Sigmoid colon (tissue), 7 donors: ENCODE data around the gene FLT1. TPM values are rescaled to one million over a fixed set of nuclear protein-coding genes. Genes with fewer than 3 reads are reported as not detected.

Experiments
- DNase-seq: peaks from one replicate; pipeline ENCODE4 v3.0.0-alpha.2; 2019
- H3K27ac ChIP-seq, 4 donors: fragments of 200-600 bp; sonication (generic); one replicate each; pipeline ENCODE4 v1.5.1; 2016 to 2019; ENCODE audit warnings: mild to moderate bottlenecking in 1 of 4
- H3K27me3 ChIP-seq, 3 donors: fragments of 200-600 bp; sonication (generic); one replicate each; pipeline ENCODE4 v1.5.1; 2019; ENCODE audit warnings: mild to moderate bottlenecking in 1 of 3
- H3K36me3 ChIP-seq, 4 donors: fragments of 200-600 bp; sonication (generic); one replicate each; pipeline ENCODE4 v1.5.1; 2016 to 2019
- H3K4me1 ChIP-seq, 4 donors: fragments of 200-600 bp; sonication (generic); one replicate each; pipeline ENCODE4 v1.5.1; 2017 to 2019
- H3K4me3 ChIP-seq, 4 donors: fragments of 200-600 bp; sonication (generic); one replicate each; pipeline ENCODE4 v1.5.1; 2017 to 2019; ENCODE audit warnings: mild to moderate bottlenecking in 2 of 4, moderate library complexity in 1 of 4
- H3K9me3 ChIP-seq, 4 donors: fragments of 200-600 bp in 3 of 4; sonication (generic) in 3 of 4; one replicate each; pipeline versions ENCODE4 v1.5.1 to v1.6.1; 2013 to 2019
- EP300 ChIP-seq, 4 donors: sonication (generic); formaldehyde crosslinking; IDR thresholded peaks; one replicate each; pipeline ENCODE4 v1.6.1; 2017; ENCODE audit warnings: antibody characterized with exemption in 4 of 4
- POLR2A ChIP-seq, 2 donors: fragments of 450-650 bp; IDR thresholded peaks; one replicate each; pipeline ENCODE4 v1.6.1; 2016; ENCODE audit warnings: antibody characterized with exemption in 2 of 2, mild to moderate bottlenecking in 2 of 2, moderate library complexity in 2 of 2
- POLR2AphosphoS5 ChIP-seq, 4 donors: sonication (generic); formaldehyde crosslinking; IDR thresholded peaks; one replicate each; pipeline ENCODE4 v1.6.1; 2017; ENCODE audit warnings: antibody characterized with exemption in 4 of 4
- WGBS, 2 donors: extraction: QIAGEN DNeasy Blood & Tissue Kit; methylation state at CpG; one replicate each; pipeline ENCODE4 v1.1.7; 2013; 5-methylcytosine and 5-hydroxymethylcytosine counted together
- intact Hi-C: fragments of 100-400 bp; cut with DNase I; formaldehyde crosslinking; loops from one replicate; pipeline ENCODE4 v1.15.1; 2023
- polyA plus RNA-seq, 3 donors: library from polyadenylated mRNA; stranded (reverse); fragments of 200-250 nt; gene quantifications; one replicate each; pipeline ENCODE4 v1.2.3, GENCODE V29; 2013
- total RNA-seq, 4 donors: library from RNA; depleted of rRNA; stranded (reverse); fragments of >200 nt; gene quantifications; one replicate each; pipeline ENCODE4 v1.1.0, GENCODE V29; 2016
- TF ChIP-seq, protein P1 (sequence below), 4 experiments: fragments of 450-650 bp in 3 of 4; fragments of 200-600 bp in 1 of 4; IDR thresholded peaks; one replicate each; pipeline ENCODE4 v1.5.1; 2016 to 2019; ENCODE audit warnings: antibody characterized with exemption in 4 of 4, mild to moderate bottlenecking in 3 of 4, moderate library complexity in 2 of 4
- donor health status: healthy with polysubstance abuse.
- donor health status: Bipolar disorder and iron deficiency.
- donor health status: healthy.

Gene FLT1
- total and polyA plus RNA-seq, 7 donors = under 0.01 to 18.3 (median 5.7) TPM

DNA sequence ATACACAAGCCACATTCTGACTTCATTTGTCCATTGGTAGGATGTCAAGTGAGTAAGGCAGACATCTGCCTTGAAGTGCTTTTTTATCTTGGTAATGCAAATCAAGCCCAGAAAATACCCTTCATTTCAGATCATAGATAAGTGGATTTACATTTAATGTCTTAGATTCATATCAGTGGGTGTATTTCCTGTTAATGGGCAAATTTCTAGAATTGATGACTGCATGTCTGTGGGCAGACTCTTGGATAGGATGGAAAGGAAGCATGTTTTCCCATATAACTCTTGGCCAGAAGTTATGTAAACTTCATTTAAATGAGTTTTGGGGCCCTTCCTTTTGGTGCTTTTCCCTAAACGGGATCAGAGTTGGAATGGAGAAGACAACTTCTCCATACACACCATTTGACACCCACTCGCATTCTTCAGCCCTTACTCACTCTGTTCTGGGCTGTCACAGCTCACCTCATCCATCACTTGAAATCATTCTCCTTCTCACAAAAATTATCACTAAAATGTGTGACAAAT is 154.6 kb downstream of the FLT1 start:
- DNase-seq = no peak
- TF ChIP-seq, protein P1, sequence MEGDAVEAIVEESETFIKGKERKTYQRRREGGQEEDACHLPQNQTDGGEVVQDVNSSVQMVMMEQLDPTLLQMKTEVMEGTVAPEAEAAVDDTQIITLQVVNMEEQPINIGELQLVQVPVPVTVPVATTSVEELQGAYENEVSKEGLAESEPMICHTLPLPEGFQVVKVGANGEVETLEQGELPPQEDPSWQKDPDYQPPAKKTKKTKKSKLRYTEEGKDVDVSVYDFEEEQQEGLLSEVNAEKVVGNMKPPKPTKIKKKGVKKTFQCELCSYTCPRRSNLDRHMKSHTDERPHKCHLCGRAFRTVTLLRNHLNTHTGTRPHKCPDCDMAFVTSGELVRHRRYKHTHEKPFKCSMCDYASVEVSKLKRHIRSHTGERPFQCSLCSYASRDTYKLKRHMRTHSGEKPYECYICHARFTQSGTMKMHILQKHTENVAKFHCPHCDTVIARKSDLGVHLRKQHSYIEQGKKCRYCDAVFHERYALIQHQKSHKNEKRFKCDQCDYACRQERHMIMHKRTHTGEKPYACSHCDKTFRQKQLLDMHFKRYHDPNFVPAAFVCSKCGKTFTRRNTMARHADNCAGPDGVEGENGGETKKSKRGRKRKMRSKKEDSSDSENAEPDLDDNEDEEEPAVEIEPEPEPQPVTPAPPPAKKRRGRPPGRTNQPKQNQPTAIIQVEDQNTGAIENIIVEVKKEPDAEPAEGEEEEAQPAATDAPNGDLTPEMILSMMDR (IDR thresholded peaks at IDR 0.05) = no peak
- no peak for TF ChIP-seq EP300 (IDR thresholded peaks at IDR 0.05)
- TF ChIP-seq POLR2A (IDR thresholded peaks at IDR 0.05) = no peak
- TF ChIP-seq POLR2AphosphoS5 (IDR thresholded peaks at IDR 0.05) = no peak
- 87 to 89% methylated on average over 2 of the region's 2 CpGs for WGBS, 2 donors
- no peaks in the 10 kb centered on the region for H3K9me3 ChIP-seq
- H3K27me3 ChIP-seq = no peaks in the 10 kb centered on the region
- intact Hi-C loops = no loop called here
- no peak overlapping the region for H3K27ac ChIP-seq
- no peak overlapping the region for H3K4me3 ChIP-seq
- H3K36me3 ChIP-seq = no peaks in the 10 kb centered on the region
- H3K4me1 ChIP-seq = peaks cover 0 to 64% (median 38%) of the 10 kb centered on the region in 4 donors

DNA sequence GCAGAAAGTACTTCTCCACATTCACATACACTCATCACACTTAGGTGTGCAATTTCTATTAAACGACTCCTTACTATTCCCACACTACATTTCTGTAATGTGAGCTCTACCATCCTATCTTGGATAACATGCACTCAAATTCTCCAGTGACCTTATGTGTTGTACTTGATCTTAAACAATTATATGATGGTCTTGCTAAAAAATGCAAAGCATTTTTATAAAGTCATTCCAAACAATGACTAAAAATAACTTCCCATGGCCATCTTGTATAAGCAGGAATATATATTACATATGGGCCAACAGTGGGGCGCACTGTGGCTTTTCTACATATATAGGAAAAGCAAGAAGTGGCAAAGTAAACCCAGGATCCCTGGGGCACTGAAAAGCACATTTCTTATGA is 155.5 kb downstream of the FLT1 start:
- no peak for DNase-seq

DNA sequence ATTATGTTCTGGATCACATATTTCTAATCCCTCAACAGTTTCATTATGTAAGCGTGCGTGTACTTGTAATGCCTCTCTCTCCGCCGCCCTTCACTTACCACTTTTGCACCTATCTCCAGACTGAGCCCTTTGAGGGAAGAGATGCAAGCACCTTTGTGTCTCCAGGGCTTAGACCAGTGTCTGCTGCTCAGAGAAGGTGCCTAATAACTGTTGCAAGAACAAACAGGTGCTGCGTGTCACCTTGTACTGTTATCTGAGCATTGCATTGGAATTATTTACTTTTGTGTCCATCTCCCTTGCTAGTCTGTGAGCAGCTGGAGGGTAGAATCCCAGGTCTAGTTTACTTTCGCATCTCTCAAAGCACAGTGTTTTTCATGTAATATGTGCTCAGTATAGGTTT is 156.2 kb downstream of the FLT1 start:
- intact Hi-C loops = no loop called here
- DNase-seq = no peak
- Histone ChIP-seq H3K27me3 (no peaks in the 10 kb centered on the region), H3K36me3 (no peaks in the 10 kb centered on the region), H3K4me3 (no peak overlapping the region), H3K9me3 (no peaks in the 10 kb centered on the region), H3K27ac (peak overlapping the region in 3 of 4 donors; percentile 30 to 61 (median 57)), H3K4me1 (peaks cover 0 to 65% (median 38%) of the 10 kb centered on the region in 4 donors)
- WGBS, 2 donors = 79 to 80% methylated on average over 6 of the region's 6 CpGs
- TF ChIP-seq POLR2A (IDR thresholded peaks at IDR 0.05) (no peak), POLR2AphosphoS5 (IDR thresholded peaks at IDR 0.05) (no peak), EP300 (IDR thresholded peaks at IDR 0.05) (no peak)
- TF ChIP-seq, protein P1 (IDR thresholded peaks at IDR 0.05) = no peak

More for the DNA sequence above, 155.5 kb downstream of the FLT1 start:
- Histone ChIP-seq H3K4me3 (no peak overlapping the region), H3K9me3 (no peaks in the 10 kb centered on the region), H3K4me1 (peaks cover 0 to 64% (median 38%) of the 10 kb centered on the region in 4 donors), H3K36me3 (no peaks in the 10 kb centered on the region), H3K27me3 (no peaks in the 10 kb centered on the region), H3K27ac (no peak overlapping the region)
- intact Hi-C loops = no loop called here
- no peak for TF ChIP-seq EP300 (IDR thresholded peaks at IDR 0.05)
- TF ChIP-seq, protein P1 (IDR thresholded peaks at IDR 0.05) = no peak
- no peak for TF ChIP-seq POLR2A (IDR thresholded peaks at IDR 0.05)
- TF ChIP-seq POLR2AphosphoS5 (IDR thresholded peaks at IDR 0.05) = no peak
- 90 to 94% methylated on average over 2 of the region's 2 CpGs for WGBS, 2 donors

DNA sequence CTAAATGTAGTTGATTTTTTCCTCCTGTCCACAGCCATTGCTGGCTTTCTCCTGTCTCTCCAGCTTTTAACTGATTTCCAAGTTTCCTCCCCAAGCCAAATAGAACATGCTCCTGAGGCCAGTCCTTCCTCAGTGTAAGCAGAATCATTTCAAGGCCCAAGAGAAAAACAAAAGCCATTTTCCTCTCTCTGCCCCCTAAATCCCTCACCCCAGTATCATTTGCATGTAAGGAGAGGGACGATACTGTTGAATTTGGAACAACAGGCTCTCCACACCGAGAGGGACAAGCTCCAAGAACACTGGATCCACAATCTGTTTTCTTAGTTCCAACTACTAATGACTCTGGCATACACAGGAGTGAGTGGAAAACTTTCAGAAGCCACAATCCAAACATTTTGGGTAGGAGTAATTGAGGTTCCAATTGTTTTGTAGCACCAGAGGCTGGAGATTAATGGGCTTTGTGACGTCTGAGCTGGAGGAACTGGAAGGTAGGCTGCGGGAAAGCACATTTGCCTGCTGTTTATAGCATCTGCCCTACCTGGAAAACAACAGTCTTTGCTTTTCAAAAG is 156.8 kb downstream of the FLT1 start:
- no peaks in the 10 kb centered on the region for H3K27me3 ChIP-seq
- WGBS, 2 donors = 75 to 81% methylated on average over 4 of the region's 4 CpGs
- no peaks in the 10 kb centered on the region for H3K9me3 ChIP-seq
- no peaks in the 10 kb centered on the region for H3K36me3 ChIP-seq
- intact Hi-C loops = no loop called here
- DNase-seq = no peak
- no peak overlapping the region for H3K4me3 ChIP-seq
- TF ChIP-seq EP300 (IDR thresholded peaks at IDR 0.05) = peak in 1 of 4 donors; percentile 8
- TF ChIP-seq, protein P1 (IDR thresholded peaks at IDR 0.05) = no peak
- no peak for TF ChIP-seq POLR2A (IDR thresholded peaks at IDR 0.05)
- peak in 1 of 4 donors; percentile 9 for TF ChIP-seq POLR2AphosphoS5 (IDR thresholded peaks at IDR 0.05)
- H3K27ac ChIP-seq = peak overlapping the region; percentile 24 to 61 (median 44)
- peaks cover 0 to 70% (median 41%) of the 10 kb centered on the region in 4 donors for H3K4me1 ChIP-seq
